ENCODE data around the gene TENT5A. TPM values are rescaled to one million over a fixed set of nuclear protein-coding genes. Genes with fewer than 3 reads are reported as not detected.

Gene TENT5A
- total RNA-seq, 1 experiment from 2014 or later: 1.7 TPM

DNA sequence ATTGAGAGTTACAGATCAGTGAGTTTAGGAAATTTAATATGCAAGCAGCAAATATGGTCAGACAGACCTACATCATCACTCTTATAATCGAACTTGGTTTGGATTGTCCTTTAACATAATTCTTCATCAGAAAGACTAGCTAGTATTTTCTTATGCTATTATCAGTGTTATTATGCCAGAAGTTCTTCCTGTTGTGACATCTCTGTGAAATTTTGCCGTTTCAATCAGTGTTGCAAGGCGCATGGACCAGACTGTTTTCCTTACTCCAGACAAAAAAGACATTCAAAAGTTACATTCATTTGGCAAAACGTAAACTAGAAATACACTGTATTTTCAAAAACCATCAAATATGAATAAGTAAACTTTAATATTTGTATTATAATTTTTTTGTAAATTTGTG, 5.7 kb upstream of the TENT5A start:
- Histone ChIP-seq H3K27ac (ENCODE audit: low read length) (no peak overlapping the region), H3K4me1 (ENCODE audit: control insufficient read depth, insufficient read depth, low read length) (no peaks in the 10 kb centered on the region), H3K27me3 (ENCODE audit: control insufficient read depth, insufficient read depth, low read length) (peaks cover 12% of the 10 kb centered on the region), H3K36me3 (ENCODE audit: control insufficient read depth, insufficient read depth, low read length) (no peaks in the 10 kb centered on the region), H3K9me3 (ENCODE audit: control insufficient read depth, insufficient read depth, low read depth, low read length) (no peaks in the 10 kb centered on the region), H3K4me3 (ENCODE audit: low read depth in 2 of 2, low read length in 2 of 2) (no peak overlapping the region)
- CTCF ChIA-PET: no interaction called here
- ATAC-seq (no peak), DNase-seq (ENCODE audit: low read depth, low spot score) (no peak)
- intact Hi-C loops (cut with micrococcal nuclease; ENCODE audit: unreplicated experiment): no loop called here
- POLR2A ChIA-PET: no interaction called here
- BruUV-seq (replicated peaks): no TSS peak
- TF ChIP-seq POLR2AphosphoS5 (IDR thresholded peaks at IDR 0.05; ENCODE audit: low read depth, low read length) (no peak), SIN3A (IDR thresholded peaks at IDR 0.05; ENCODE audit: borderline replicate concordance, insufficient read depth, low read depth, low read length) (no peak), TCF7L2 (IDR thresholded peaks at IDR 0.05; ENCODE audit: low read depth, low read length) (no peak)
- TF ChIP-seq, protein P1, sequence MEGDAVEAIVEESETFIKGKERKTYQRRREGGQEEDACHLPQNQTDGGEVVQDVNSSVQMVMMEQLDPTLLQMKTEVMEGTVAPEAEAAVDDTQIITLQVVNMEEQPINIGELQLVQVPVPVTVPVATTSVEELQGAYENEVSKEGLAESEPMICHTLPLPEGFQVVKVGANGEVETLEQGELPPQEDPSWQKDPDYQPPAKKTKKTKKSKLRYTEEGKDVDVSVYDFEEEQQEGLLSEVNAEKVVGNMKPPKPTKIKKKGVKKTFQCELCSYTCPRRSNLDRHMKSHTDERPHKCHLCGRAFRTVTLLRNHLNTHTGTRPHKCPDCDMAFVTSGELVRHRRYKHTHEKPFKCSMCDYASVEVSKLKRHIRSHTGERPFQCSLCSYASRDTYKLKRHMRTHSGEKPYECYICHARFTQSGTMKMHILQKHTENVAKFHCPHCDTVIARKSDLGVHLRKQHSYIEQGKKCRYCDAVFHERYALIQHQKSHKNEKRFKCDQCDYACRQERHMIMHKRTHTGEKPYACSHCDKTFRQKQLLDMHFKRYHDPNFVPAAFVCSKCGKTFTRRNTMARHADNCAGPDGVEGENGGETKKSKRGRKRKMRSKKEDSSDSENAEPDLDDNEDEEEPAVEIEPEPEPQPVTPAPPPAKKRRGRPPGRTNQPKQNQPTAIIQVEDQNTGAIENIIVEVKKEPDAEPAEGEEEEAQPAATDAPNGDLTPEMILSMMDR (IDR thresholded peaks at IDR 0.05): no peak
- TF ChIP-seq, protein P2, sequence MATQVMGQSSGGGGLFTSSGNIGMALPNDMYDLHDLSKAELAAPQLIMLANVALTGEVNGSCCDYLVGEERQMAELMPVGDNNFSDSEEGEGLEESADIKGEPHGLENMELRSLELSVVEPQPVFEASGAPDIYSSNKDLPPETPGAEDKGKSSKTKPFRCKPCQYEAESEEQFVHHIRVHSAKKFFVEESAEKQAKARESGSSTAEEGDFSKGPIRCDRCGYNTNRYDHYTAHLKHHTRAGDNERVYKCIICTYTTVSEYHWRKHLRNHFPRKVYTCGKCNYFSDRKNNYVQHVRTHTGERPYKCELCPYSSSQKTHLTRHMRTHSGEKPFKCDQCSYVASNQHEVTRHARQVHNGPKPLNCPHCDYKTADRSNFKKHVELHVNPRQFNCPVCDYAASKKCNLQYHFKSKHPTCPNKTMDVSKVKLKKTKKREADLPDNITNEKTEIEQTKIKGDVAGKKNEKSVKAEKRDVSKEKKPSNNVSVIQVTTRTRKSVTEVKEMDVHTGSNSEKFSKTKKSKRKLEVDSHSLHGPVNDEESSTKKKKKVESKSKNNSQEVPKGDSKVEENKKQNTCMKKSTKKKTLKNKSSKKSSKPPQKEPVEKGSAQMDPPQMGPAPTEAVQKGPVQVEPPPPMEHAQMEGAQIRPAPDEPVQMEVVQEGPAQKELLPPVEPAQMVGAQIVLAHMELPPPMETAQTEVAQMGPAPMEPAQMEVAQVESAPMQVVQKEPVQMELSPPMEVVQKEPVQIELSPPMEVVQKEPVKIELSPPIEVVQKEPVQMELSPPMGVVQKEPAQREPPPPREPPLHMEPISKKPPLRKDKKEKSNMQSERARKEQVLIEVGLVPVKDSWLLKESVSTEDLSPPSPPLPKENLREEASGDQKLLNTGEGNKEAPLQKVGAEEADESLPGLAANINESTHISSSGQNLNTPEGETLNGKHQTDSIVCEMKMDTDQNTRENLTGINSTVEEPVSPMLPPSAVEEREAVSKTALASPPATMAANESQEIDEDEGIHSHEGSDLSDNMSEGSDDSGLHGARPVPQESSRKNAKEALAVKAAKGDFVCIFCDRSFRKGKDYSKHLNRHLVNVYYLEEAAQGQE (IDR thresholded peaks at IDR 0.05; ENCODE audit: insufficient read depth in 1 of 2, low read depth in 2 of 2, low read length in 1 of 2): no peak
- in situ Hi-C loops (cut with HindIII; ENCODE audit: low pct_unique_long_range_greater_than_20kb, low sequenced_read_pairs): no loop called here

DNA sequence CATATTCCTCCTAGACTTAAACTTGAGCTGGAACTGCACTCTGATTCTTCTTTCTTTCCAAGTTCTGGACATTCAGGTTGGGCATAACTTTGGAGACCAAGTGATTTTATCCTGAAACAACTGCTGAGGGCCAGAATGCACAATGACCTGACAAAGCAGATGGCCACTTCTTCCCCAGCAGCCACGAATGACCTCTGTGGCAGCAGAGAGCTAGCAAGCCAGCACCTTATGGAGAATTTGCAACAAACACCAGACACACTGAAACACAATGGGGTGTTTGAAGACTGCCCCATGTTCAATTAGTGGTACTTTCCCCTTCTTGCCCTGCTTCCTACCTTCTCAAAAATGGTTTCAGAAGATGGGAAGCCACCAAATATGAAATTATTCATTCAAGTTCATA, 4.2 kb upstream of the TENT5A start:
- no TSS peak for BruUV-seq (replicated peaks)
- ATAC-seq (no peak), DNase-seq (ENCODE audit: low read depth, low spot score) (no peak)
- ChIA-PET POLR2A (no interaction called here), CTCF (no interaction called here)
- in situ Hi-C loops (cut with HindIII; ENCODE audit: low pct_unique_long_range_greater_than_20kb, low sequenced_read_pairs): no loop called here
- H3K9me3 ChIP-seq (ENCODE audit: control insufficient read depth, insufficient read depth, low read depth, low read length): no peaks in the 10 kb centered on the region
- no peak overlapping the region for H3K27ac ChIP-seq (ENCODE audit: low read length)
- peaks cover 16% of the 10 kb centered on the region for H3K27me3 ChIP-seq (ENCODE audit: control insufficient read depth, insufficient read depth, low read length)
- no peak overlapping the region for H3K4me3 ChIP-seq (ENCODE audit: low read depth in 2 of 2, low read length in 2 of 2)
- TF ChIP-seq SIN3A (IDR thresholded peaks at IDR 0.05; ENCODE audit: borderline replicate concordance, insufficient read depth, low read depth, low read length): no peak
- TF ChIP-seq, protein P1 (IDR thresholded peaks at IDR 0.05): no peak
- no peak for TF ChIP-seq POLR2AphosphoS5 (IDR thresholded peaks at IDR 0.05; ENCODE audit: low read depth, low read length)
- TF ChIP-seq, protein P2 (IDR thresholded peaks at IDR 0.05; ENCODE audit: insufficient read depth in 1 of 2, low read depth in 2 of 2, low read length in 1 of 2): no peak
- no peak for TF ChIP-seq TCF7L2 (IDR thresholded peaks at IDR 0.05; ENCODE audit: low read depth, low read length)
- no peaks in the 10 kb centered on the region for H3K36me3 ChIP-seq (ENCODE audit: control insufficient read depth, insufficient read depth, low read length)
- no peaks in the 10 kb centered on the region; the same call in 1 of the 2 replicates for H3K4me1 ChIP-seq (ENCODE audit: control insufficient read depth, insufficient read depth, low read length)
- intact Hi-C loops (cut with micrococcal nuclease; ENCODE audit: unreplicated experiment): no loop called here

Data from Panc1 (cell line).